GM12865 (cell line): ENCODE data around the gene OPN1LW.

ENCODE experiments used
- DNase-seq: peaks from one replicate; pipeline ENCODE4 v3.0.0; 2010; ENCODE audit warnings: low read depth
- H3K4me3 ChIP-seq: 2 replicates; pipeline ENCODE4 v1.5.1; 2011; ENCODE audit warnings: mild to moderate bottlenecking, low read depth, low read length, control low read depth
- TF ChIP-seq, protein P1 (sequence below): IDR thresholded peaks from 2 replicates; pipeline ENCODE4 v1.5.1; 2011; ENCODE audit warnings: low read length, control low read depth, low read depth, inconsistent platforms; ENCODE audit not compliant: insufficient read depth; ENCODE audit errors: missing control alignments

Gene OPN1LW

DNA sequence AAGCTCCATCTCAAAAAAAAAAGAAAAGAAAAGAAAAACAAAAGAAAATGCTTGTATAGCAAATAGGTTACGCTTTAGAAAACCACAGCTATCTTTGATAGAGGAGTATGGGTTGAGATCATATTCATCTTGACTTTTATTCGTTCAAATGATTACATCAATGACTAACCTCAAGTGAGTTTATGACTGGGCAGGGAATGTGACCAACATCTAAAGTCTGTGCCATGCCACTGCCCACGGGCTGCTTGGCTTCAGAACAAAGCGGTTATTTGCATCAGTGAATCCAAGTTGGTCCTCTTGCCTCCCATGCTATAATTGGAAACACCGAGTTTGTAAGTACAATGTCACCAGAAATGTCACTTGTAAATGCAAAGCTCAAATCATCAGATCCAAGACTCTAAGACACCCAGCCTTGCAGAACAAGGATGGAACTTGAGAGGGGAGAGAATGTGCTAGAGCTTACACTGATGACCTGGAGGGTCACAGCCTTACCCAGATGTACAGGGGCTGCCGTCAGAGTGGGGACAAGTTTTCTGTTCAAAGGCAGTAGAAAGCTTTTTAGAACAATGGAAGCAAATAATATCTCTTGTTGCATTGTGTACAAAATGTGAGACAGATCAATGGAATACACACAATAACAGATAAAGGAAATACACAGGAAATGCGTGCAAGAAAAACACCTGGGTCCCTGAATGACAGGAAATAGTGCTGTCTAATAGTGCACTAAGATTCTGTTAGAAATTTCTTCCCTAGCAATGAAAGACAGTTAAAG lies 8.4 kb upstream of the OPN1LW start:
- no peak overlapping the region for H3K4me3 ChIP-seq
- DNase-seq = no peak
- TF ChIP-seq, protein P1, sequence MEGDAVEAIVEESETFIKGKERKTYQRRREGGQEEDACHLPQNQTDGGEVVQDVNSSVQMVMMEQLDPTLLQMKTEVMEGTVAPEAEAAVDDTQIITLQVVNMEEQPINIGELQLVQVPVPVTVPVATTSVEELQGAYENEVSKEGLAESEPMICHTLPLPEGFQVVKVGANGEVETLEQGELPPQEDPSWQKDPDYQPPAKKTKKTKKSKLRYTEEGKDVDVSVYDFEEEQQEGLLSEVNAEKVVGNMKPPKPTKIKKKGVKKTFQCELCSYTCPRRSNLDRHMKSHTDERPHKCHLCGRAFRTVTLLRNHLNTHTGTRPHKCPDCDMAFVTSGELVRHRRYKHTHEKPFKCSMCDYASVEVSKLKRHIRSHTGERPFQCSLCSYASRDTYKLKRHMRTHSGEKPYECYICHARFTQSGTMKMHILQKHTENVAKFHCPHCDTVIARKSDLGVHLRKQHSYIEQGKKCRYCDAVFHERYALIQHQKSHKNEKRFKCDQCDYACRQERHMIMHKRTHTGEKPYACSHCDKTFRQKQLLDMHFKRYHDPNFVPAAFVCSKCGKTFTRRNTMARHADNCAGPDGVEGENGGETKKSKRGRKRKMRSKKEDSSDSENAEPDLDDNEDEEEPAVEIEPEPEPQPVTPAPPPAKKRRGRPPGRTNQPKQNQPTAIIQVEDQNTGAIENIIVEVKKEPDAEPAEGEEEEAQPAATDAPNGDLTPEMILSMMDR = no peak

DNA sequence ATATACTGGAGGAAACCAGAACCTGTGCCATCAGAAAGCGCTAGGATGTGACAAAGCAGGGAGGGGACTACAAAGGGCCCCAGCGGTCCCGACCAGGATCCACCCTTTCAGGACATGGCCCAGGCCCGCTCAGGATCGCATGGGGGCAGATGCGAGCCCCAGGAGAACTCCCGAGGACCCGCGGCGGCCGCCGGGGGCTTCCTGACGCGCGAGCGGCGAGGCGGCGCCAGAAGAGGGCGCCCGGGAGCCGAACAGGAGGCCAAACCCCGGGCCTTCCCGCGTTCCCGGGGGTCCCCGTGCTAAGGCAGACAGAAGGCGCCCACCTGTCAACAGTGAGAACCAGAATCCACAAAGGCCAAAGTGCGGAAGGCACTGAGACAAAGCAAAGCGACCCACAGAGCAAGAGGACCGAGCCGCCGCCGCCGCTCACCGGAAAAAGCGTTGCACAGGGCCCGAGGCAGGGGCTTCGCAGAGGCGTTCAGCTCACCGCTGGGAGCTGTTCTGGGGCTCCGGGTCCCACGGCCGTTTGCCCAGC lies 7.3 kb upstream of the OPN1LW start:
- peak; percentile 32 for DNase-seq
- TF ChIP-seq, protein P1 = peak; percentile 71

DNA sequence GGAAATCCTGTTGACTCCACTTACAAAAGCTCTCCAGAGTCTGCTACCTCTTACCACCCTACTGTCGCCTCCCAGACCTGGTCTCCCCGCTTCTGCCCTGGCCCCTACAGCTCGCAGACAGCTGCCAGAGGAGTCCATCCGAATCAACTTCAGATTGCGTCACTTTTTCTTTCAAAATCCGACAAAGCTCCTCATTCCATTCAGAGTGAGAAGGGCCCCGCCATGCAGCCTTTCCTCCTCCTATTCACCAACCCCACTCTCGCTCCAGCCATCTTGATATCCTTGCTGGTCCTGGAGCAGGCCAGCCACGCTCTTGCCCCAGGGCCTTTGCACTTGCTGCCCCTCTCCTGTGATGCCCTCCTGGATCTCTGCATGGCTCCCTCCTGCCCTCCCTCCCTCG lies 5.2 kb upstream of the OPN1LW start:
- H3K4me3 ChIP-seq = no peak overlapping the region
- TF ChIP-seq, protein P1 = no peak
- no peak for DNase-seq

More for the DNA sequence above, 7.3 kb upstream of the OPN1LW start:
- H3K4me3 ChIP-seq = no peak overlapping the region

DNA sequence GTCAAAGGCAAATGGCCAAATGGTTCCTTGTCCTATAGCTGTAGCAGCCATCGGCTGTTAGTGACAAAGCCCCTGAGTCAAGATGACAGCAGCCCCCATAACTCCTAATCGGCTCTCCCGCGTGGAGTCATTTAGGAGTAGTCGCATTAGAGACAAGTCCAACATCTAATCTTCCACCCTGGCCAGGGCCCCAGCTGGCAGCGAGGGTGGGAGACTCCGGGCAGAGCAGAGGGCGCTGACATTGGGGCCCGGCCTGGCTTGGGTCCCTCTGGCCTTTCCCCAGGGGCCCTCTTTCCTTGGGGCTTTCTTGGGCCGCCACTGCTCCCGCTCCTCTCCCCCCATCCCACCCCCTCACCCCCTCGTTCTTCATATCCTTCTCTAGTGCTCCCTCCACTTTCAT lies 3.8 kb upstream of the OPN1LW start:
- H3K4me3 ChIP-seq = no peak overlapping the region
- no peak for DNase-seq
- TF ChIP-seq, protein P1 = no peak

DNA sequence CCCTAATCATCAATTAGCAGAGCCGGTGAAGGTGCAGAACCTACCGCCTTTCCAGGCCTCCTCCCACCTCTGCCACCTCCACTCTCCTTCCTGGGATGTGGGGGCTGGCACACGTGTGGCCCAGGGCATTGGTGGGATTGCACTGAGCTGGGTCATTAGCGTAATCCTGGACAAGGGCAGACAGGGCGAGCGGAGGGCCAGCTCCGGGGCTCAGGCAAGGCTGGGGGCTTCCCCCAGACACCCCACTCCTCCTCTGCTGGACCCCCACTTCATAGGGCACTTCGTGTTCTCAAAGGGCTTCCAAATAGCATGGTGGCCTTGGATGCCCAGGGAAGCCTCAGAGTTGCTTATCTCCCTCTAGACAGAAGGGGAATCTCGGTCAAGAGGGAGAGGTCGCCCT lies 3.3 kb upstream of the OPN1LW start:
- H3K4me3 ChIP-seq = no peak overlapping the region
- TF ChIP-seq, protein P1 = no peak
- no peak for DNase-seq

DNA sequence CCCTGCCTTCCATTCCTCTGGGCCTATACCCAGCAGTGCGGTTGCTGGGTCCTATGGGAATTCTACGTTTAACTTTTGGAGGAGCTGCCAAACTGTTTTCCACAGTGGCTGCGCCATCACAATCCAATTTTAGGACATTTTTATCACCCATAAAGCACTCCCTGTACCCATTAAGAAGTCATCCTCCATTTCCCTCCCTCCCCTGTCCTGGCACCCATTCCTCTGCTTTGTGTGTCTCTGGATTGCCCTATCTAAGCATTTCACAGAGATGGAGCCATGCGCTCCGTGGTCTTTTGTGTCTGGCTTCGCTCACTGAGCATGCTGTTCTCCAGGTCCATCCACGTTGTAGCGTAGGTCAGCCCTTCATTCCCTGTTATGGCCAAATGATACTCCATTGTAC lies 1.7 kb upstream of the OPN1LW start:
- TF ChIP-seq, protein P1 = no peak
- no peak overlapping the region for H3K4me3 ChIP-seq
- DNase-seq = no peak
